K562 (cell line): ENCODE measurements around the gene ENTPD5. TPM values are rescaled to one million over a fixed set of nuclear protein-coding genes. Genes with fewer than 3 reads are reported as not detected.

ENCODE experiments used
- DMBX1 ChIP-seq: fragments of 250-450 bp; sonication (Bioruptor Pico); IDR thresholded peaks from 2 replicates; pipeline ENCODE4 v1.8.0; 2022; ENCODE audit warnings: inconsistent platforms, mild to moderate bottlenecking, moderate library complexity, borderline replicate concordance
- ETV6 ChIP-seq, 3 experiments: fragments of 150-350 bp in 1 of 3; sonication (generic) in 1 of 3; formaldehyde crosslinking in 1 of 3; IDR thresholded peaks; 2 replicates each; pipeline versions ENCODE4 v1.6.1 to v1.8.0; 2014 to 2022; ENCODE audit warnings: borderline replicate concordance in 2 of 3, low read depth in 2 of 3, antibody characterized with exemption in 1 of 3, low read length in 1 of 3, mild to moderate bottlenecking in 1 of 3, missing genetic modification reagents in 1 of 3
- GTF2E2 ChIP-seq: fragments of 200-800 bp; sonication (Bioruptor generic); IDR thresholded peaks from 2 replicates; pipeline ENCODE4 v1.6.1; 2016; ENCODE audit warnings: missing genetic modification characterization, missing compliant biosample characterization
- HOXB6 ChIP-seq: fragments of 250-450 bp; sonication (Bioruptor Pico); IDR thresholded peaks from 2 replicates; pipeline ENCODE4 v1.5.1; 2022; ENCODE audit warnings: mild to moderate bottlenecking, borderline replicate concordance
- IFI16 ChIP-seq: fragments of 250-450 bp; sonication (Bioruptor Pico); IDR thresholded peaks from 2 replicates; pipeline ENCODE4 v2.1.2; 2022; ENCODE audit warnings: mild to moderate bottlenecking, inconsistent platforms
- LARP7 ChIP-seq: fragments of 450-650 bp; IDR thresholded peaks from 2 replicates; pipeline ENCODE4 v1.6.1; 2016
- POU5F1 ChIP-seq: fragments of 150-350 bp; IDR thresholded peaks from 2 replicates; pipeline ENCODE4 v1.6.1; 2014; ENCODE audit warnings: borderline replicate concordance, low read length, low read depth, mild to moderate bottlenecking; ENCODE audit not compliant: partially characterized antibody
- RHOXF2B ChIP-seq: fragments of 250-450 bp; sonication (Bioruptor Pico); conservative IDR thresholded peaks from 2 replicates; pipeline ENCODE4 v1.5.1; 2021
- SUPT5H ChIP-seq: fragments of 450-650 bp; IDR thresholded peaks from 2 replicates; pipeline ENCODE4 v1.6.1; 2016
- U2AF1 ChIP-seq: fragments of 200-400 bp; formaldehyde crosslinking; optimal IDR thresholded peaks from 2 replicates; pipeline ENCODE3; 2017; ENCODE audit warnings: mild to moderate bottlenecking, low read depth, low read length, moderate library complexity
- ZC3H8 ChIP-seq: fragments of 450-650 bp; IDR thresholded peaks from 2 replicates; pipeline ENCODE4 v1.6.1; 2017
- ZNF197 ChIP-seq: fragments of 200-800 bp; sonication (Bioruptor generic); IDR thresholded peaks from 2 replicates; pipeline ENCODE4 v1.6.1; 2016; ENCODE audit warnings: low read depth, missing genetic modification characterization, missing compliant biosample characterization
- ZNF384 ChIP-seq: IDR thresholded peaks from 2 replicates; pipeline ENCODE4 v1.6.1; 2012; ENCODE audit warnings: low read depth, low read length, improper control_type of control experiment
- ZNF561 ChIP-seq: fragments of 450-650 bp; formaldehyde crosslinking; conservative IDR thresholded peaks from 2 replicates; pipeline ENCODE4 v1.4.0; 2020; ENCODE audit warnings: mild to moderate bottlenecking, moderate library complexity
- ZNF583 ChIP-seq: fragments of 250-450 bp; sonication (Bioruptor Pico); IDR thresholded peaks from 2 replicates; pipeline ENCODE4 v1.4.0; 2020
- polyA plus RNA-seq, 8 experiments: library from polyadenylated mRNA; depleted of rRNA in 4 of 8; stranded (reverse) in 5 of 8; unstranded in 3 of 8; fragments of >200 nt; fragmentation: Nextera tagmentation in 2 of 8; fragmentation: Illumina TruSeq in 1 of 8; extraction: Ambion mirVana in 2 of 8; extraction: Trizol in 1 of 8; gene quantifications; 2 replicates each; pipeline versions ENCODE4 v1.2.1 to v1.2.3, GENCODE V29; 2011 to 2014; ENCODE audit warnings: inconsistent platforms in 1 of 8, missing spikeins in 1 of 8
- total RNA-seq, 7 experiments: library from RNA; depleted of rRNA in 6 of 7; stranded (reverse); fragments of >200 nt in 6 of 7; fragmentation: Illumina TruSeq in 2 of 7; extraction: Trizol in 2 of 7; gene quantifications; 2 replicates each; pipeline versions ENCODE4 v1.2.1 to v1.2.3, GENCODE V29; 2011 to 2021; ENCODE audit warnings: low replicate concordance in 1 of 7
- TF ChIP-seq, protein P1 (sequence below): fragments of 250-450 bp; sonication (Bioruptor Pico); IDR thresholded peaks from 2 replicates; pipeline ENCODE4 v1.5.0; 2020; ENCODE audit warnings: mild to moderate bottlenecking
- TF ChIP-seq, protein P2 (sequence below): fragments of 450-650 bp; formaldehyde crosslinking; IDR thresholded peaks from 2 replicates; pipeline ENCODE4 v1.4.0; 2022; ENCODE audit warnings: missing genetic modification characterization
- TF ChIP-seq, protein P3 (sequence below): fragments of 450-650 bp; IDR thresholded peaks from 2 replicates; pipeline ENCODE4 v1.6.1; 2016; ENCODE audit warnings: low read depth, mild to moderate bottlenecking, moderate library complexity
- TF ChIP-seq, protein P4 (sequence below): sonication (generic); formaldehyde crosslinking; IDR thresholded peaks from 2 replicates; pipeline ENCODE4 v1.9.0; 2022; ENCODE audit warnings: mild to moderate bottlenecking, missing genetic modification reagents
- TF ChIP-seq, protein P5 (sequence below): fragments of 450-650 bp; conservative IDR thresholded peaks from 2 replicates; pipeline ENCODE4 v1.6.1; 2016; ENCODE audit warnings: missing genetic modification characterization, low read depth, mild to moderate bottlenecking, control low read depth, missing compliant biosample characterization
- TF ChIP-seq, protein P6 (sequence below), 2 experiments: fragments of 250-450 bp in 1 of 2; fragments of 450-650 bp in 1 of 2; sonication (Bioruptor Pico) in 1 of 2; IDR thresholded peaks; 2 replicates each; pipeline versions ENCODE4 v1.6.1 to v1.8.0; 2016 to 2021; ENCODE audit warnings: mild to moderate bottlenecking in 2 of 2, moderate library complexity in 2 of 2, missing compliant biosample characterization in 1 of 2, missing genetic modification characterization in 1 of 2

Gene ENTPD5
- total and polyA plus RNA-seq, 9 of the 15 experiments (the other 6 are each of a cell fraction or from before 2014, with no cell fraction given) = 2.7 to 15.3 (median 10.3) TPM

DNA sequence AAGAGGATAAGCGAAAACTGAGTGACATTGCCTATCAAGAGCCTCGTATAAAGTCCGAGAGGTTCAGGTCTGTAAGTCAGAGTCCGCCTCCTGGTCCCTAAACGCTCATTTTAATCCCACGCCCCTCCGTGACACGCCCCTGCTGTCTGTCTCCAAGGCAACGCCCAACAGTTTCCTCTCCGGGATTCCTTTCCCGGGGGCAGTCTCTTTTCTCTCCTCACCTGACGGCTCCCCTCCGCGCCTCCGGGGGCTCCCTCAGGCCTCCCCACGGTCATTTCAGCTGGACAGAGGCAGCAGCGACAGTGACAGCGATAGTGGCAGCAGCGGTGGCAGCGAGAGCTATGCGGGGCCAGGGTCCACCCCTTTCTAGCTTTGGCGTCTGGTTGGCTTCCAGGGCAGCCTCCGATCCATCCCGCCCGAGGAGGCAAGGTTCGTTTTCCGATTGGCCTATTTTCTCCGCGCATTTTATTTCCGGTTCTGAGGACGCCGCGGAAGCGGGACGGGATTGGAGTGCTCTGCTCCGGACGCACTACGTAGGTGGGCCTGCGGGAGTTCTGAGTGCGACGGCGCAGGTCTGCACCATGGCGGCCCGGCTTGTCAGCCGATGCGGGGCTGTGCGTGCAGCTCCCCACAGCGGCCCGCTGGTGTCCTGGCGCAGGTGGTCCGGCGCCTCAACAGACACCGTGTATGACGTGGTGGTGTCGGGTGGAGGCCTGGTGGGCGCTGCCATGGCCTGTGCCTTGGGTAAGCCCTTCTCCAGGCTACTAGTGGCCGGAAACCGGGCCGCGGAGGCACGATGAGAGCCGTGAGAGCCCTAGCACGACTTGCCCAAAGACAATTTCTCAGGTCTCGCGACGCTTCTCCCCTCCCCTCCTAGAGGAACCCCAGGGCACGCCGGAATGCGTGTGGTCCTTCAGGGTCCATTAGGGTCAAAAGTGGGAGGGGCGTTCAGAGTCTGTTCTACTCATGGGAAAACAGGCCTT lies 69.0 kb downstream of the ENTPD5 start, which contains the start of the genes COQ6 and FAM161B (continued):
- TF ChIP-seq, protein P1, sequence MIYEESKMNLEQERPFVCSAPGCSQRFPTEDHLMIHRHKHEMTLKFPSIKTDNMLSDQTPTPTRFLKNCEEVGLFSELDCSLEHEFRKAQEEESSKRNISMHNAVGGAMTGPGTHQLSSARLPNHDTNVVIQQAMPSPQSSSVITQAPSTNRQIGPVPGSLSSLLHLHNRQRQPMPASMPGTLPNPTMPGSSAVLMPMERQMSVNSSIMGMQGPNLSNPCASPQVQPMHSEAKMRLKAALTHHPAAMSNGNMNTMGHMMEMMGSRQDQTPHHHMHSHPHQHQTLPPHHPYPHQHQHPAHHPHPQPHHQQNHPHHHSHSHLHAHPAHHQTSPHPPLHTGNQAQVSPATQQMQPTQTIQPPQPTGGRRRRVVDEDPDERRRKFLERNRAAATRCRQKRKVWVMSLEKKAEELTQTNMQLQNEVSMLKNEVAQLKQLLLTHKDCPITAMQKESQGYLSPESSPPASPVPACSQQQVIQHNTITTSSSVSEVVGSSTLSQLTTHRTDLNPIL (CRISPR knock-in tag) = no peak
- TF ChIP-seq ETV6 (IDR thresholded peaks at IDR 0.05; ENCODE audit: borderline replicate concordance in 1 of 2, low read depth in 2 of 2, low read length in 1 of 2) (no peak; a peak in 1 of 4 replicates), ETV6 (CRISPR knock-in tag; IDR thresholded peaks at IDR 0.05; ENCODE audit: borderline replicate concordance) (no peak), HOXB6 (CRISPR knock-in tag) (no peak), ZNF583 (CRISPR knock-in tag) (no peak), ZNF197 (CRISPR knock-in tag) (no peak), LARP7 (no peak), U2AF1 (no peak), GTF2E2 (no peak; the same call in 1 of the 2 replicates), IFI16 (CRISPR knock-in tag) (no peak), ZNF384 (no peak), ZC3H8 (no peak), ZNF561 (CRISPR knock-in tag) (no peak), DMBX1 (CRISPR knock-in tag) (no peak), RHOXF2B (CRISPR knock-in tag) (no peak), SUPT5H (peak; percentile 94), POU5F1 (no peak)
- TF ChIP-seq, protein P2, sequence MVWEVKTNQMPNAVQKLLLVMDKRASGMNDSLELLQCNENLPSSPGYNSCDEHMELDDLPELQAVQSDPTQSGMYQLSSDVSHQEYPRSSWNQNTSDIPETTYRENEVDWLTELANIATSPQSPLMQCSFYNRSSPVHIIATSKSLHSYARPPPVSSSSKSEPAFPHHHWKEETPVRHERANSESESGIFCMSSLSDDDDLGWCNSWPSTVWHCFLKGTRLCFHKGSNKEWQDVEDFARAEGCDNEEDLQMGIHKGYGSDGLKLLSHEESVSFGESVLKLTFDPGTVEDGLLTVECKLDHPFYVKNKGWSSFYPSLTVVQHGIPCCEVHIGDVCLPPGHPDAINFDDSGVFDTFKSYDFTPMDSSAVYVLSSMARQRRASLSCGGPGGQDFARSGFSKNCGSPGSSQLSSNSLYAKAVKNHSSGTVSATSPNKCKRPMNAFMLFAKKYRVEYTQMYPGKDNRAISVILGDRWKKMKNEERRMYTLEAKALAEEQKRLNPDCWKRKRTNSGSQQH (CRISPR knock-in tag) = no peak
- TF ChIP-seq, protein P3, sequence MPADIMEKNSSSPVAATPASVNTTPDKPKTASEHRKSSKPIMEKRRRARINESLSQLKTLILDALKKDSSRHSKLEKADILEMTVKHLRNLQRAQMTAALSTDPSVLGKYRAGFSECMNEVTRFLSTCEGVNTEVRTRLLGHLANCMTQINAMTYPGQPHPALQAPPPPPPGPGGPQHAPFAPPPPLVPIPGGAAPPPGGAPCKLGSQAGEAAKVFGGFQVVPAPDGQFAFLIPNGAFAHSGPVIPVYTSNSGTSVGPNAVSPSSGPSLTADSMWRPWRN = no peak
- TF ChIP-seq, protein P4, sequence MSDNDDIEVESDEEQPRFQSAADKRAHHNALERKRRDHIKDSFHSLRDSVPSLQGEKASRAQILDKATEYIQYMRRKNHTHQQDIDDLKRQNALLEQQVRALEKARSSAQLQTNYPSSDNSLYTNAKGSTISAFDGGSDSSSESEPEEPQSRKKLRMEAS = peak; percentile 75
- TF ChIP-seq, protein P5, sequence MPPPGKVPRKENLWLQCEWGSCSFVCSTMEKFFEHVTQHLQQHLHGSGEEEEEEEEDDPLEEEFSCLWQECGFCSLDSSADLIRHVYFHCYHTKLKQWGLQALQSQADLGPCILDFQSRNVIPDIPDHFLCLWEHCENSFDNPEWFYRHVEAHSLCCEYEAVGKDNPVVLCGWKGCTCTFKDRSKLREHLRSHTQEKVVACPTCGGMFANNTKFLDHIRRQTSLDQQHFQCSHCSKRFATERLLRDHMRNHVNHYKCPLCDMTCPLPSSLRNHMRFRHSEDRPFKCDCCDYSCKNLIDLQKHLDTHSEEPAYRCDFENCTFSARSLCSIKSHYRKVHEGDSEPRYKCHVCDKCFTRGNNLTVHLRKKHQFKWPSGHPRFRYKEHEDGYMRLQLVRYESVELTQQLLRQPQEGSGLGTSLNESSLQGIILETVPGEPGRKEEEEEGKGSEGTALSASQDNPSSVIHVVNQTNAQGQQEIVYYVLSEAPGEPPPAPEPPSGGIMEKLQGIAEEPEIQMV = no peak
- TF ChIP-seq, protein P6, sequence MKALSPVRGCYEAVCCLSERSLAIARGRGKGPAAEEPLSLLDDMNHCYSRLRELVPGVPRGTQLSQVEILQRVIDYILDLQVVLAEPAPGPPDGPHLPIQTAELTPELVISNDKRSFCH (CRISPR knock-in tag; IDR thresholded peaks at IDR 0.05) = no peak
- TF ChIP-seq, protein P6 (tag; IDR thresholded peaks at IDR 0.05) = 0 out of 2 replicates have a peak, but pooled peaks have one; percentile 50
